NB4 (cell line): ENCODE results near the gene DOC2B.

Source experiments
- MYC ChIP-seq: IDR thresholded peaks from 2 replicates; pipeline ENCODE4 v1.6.1; 2011; ENCODE audit warnings: low read depth, low read length
- POLR2A ChIP-seq: IDR thresholded peaks from 2 replicates; pipeline ENCODE4 v1.6.1; 2011; ENCODE audit warnings: mild to moderate bottlenecking; ENCODE audit not compliant: insufficient read length; ENCODE audit errors: extremely low read depth
- TF ChIP-seq, protein P1 (sequence below): IDR thresholded peaks from one replicate; pipeline ENCODE4 v1.5.1; 2012; ENCODE audit warnings: low read depth, low read length
- TF ChIP-seq, protein P2 (sequence below): IDR thresholded peaks from 2 replicates; pipeline ENCODE4 v1.6.1; 2011; ENCODE audit warnings: low read depth, low read length

DNA sequence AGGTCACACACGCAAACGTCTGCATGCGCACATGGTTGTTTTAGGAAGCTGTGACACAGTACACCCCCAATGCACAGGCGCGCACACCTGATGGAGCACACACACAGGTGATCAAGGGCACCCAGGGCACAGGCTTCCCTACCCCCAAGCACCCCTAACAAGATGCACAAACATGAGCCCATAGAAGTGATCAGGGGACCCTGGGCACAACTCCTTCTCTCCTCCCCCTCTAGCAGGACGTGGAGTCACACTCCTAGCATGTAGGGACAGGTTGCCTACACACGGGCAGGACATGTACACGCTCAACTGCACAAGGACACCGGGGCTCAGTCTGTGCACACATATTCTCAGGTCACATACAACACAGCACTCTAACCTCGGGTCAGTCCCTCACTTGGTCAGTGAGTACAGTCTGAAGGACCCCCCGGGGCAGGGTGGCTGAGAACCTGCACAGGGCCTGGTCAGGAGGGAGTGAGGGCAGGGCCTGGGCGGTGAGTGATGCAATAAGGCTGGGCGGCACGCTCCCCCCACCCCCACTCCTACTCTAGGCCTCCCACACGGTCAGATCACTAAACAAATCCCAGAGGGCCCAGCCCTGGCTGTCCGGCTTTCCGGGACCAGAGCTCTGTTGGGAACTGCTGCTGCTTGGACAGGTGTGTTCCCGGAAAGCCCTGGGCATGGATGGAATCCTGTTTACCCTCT, 751 bp upstream of the DOC2B start:
- TF ChIP-seq, protein P1, sequence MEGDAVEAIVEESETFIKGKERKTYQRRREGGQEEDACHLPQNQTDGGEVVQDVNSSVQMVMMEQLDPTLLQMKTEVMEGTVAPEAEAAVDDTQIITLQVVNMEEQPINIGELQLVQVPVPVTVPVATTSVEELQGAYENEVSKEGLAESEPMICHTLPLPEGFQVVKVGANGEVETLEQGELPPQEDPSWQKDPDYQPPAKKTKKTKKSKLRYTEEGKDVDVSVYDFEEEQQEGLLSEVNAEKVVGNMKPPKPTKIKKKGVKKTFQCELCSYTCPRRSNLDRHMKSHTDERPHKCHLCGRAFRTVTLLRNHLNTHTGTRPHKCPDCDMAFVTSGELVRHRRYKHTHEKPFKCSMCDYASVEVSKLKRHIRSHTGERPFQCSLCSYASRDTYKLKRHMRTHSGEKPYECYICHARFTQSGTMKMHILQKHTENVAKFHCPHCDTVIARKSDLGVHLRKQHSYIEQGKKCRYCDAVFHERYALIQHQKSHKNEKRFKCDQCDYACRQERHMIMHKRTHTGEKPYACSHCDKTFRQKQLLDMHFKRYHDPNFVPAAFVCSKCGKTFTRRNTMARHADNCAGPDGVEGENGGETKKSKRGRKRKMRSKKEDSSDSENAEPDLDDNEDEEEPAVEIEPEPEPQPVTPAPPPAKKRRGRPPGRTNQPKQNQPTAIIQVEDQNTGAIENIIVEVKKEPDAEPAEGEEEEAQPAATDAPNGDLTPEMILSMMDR: no peak
- TF ChIP-seq POLR2A: no peak
- TF ChIP-seq, protein P2, sequence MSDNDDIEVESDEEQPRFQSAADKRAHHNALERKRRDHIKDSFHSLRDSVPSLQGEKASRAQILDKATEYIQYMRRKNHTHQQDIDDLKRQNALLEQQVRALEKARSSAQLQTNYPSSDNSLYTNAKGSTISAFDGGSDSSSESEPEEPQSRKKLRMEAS: no peak
- no peak for TF ChIP-seq MYC
